Skeletal muscle tissue (tissue), 4 donors: Measurements from ENCODE around the gene FOXP1. TPM values are rescaled to one million over a fixed set of nuclear protein-coding genes. Genes with fewer than 3 reads are reported as not detected.

Experiments used
- H3K27ac ChIP-seq: one replicate; pipeline ENCODE4 v1.7.0; 2013; ENCODE audit warnings: mild to moderate bottlenecking, low read depth, low read length, inconsistent platforms
- H3K27me3 ChIP-seq, 3 donors: one replicate each; pipeline ENCODE4 v1.7.0; 2013; ENCODE audit warnings: low read length in 3 of 3; ENCODE audit not compliant: control insufficient read depth in 3 of 3, insufficient read depth in 3 of 3
- H3K36me3 ChIP-seq, 3 donors: one replicate each; pipeline ENCODE4 v1.7.0; 2013; ENCODE audit warnings: low read length in 3 of 3; ENCODE audit not compliant: control insufficient read depth in 3 of 3, insufficient read depth in 3 of 3
- H3K4me1 ChIP-seq, 3 donors: one replicate each; pipeline ENCODE4 v1.7.0; 2013; ENCODE audit warnings: low read length in 3 of 3, mild to moderate bottlenecking in 3 of 3; ENCODE audit not compliant: control insufficient read depth in 3 of 3, insufficient read depth in 3 of 3
- H3K4me3 ChIP-seq, 3 donors: one replicate each; pipeline ENCODE4 v1.7.0; 2013; ENCODE audit warnings: low read length in 3 of 3
- H3K9ac ChIP-seq, 3 donors: one replicate each; pipeline ENCODE4 v1.7.0; 2013; ENCODE audit warnings: low read length in 3 of 3, mild to moderate bottlenecking in 3 of 3, moderate library complexity in 2 of 3, low read depth in 1 of 3
- H3K9me3 ChIP-seq, 3 donors: one replicate each; pipeline ENCODE4 v1.7.0; 2013; ENCODE audit warnings: low read length in 3 of 3; ENCODE audit not compliant: control insufficient read depth in 3 of 3
- total RNA-seq: library from RNA; depleted of rRNA; stranded (reverse); fragments of >200 nt; gene quantifications from one replicate; pipeline ENCODE4 v1.2.3, GENCODE V29; 2014
- donor health status: Osteomylitis.

The FOXP1 gene
- total RNA-seq, 1 donor from 2014 or later: 36.0 TPM

DNA sequence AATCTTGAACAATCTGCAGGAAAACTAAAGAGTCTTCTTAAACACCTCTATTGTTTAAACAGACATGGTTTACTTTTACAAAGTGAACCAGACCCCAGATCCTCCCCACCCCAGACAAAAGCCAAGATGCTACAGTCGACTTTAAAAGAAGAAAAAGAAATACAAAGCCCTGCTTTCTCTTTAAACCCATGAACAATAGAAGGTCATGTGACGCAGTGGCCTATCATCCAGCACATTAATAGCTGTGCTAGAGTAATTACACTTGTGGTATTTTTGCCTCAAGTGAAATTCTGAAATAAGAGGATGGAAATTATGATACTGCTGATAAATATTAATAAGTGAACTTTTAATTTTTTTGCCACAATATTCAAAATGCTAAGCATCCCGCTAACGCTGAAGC, 613.4 kb downstream of the FOXP1 start:
- Histone ChIP-seq H3K9ac (no peak overlapping the region), H3K27me3 (no peaks in the 10 kb centered on the region), H3K4me3 (no peak overlapping the region), H3K9me3 (no peaks in the 10 kb centered on the region), H3K27ac (no peak overlapping the region), H3K36me3 (peaks cover 22 to 40% (median 37%) of the 10 kb centered on the region in 3 donors), H3K4me1 (peaks cover 0 to 3% (median 0%) of the 10 kb centered on the region in 3 donors)

DNA sequence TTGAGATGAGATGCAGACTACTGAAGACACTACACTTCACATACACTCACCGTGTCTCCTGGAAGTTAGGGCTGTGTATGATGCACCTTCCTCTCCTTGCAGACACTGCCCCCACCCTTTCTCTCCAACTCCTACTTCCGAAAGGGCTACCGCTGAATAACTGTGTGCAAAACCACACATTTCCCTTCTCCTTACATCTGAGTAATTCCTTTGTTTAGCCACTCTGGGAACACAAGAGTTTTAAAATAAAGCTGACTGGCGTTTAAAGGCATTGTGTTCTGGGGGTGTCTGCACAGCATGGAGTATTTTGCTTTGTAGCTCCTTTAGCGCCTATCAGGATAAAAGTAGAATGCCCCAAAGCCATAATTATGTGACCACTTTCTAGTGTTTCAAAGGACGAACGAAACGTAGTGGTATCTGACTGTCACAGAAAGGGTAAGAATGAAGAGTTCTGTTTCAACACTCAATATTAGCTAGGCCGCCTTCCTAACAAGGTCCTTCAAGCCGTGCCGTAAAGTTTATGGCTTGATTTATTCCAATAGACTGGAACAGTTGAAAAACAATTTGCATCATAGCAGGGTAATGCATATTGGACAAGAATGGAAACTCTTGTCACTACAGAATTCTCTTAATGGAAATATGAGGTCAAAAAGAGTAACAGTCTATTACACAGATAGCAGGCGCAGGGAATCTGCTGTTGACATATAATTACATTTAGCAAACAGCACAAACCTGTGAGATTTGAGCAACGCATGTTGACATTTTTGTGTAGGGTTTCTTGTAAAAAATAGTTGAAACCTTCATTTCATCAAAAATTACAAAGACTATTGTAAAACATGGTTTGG, 619.9 kb downstream of the FOXP1 start:
- no peak overlapping the region for H3K27ac ChIP-seq
- H3K36me3 ChIP-seq: peaks cover 31 to 49% (median 42%) of the 10 kb centered on the region in 3 donors
- no peaks in the 10 kb centered on the region for H3K9me3 ChIP-seq
- no peaks in the 10 kb centered on the region for H3K27me3 ChIP-seq
- peaks cover 0 to 3% (median 0%) of the 10 kb centered on the region in 3 donors for H3K4me1 ChIP-seq
- H3K4me3 ChIP-seq: no peak overlapping the region
- H3K9ac ChIP-seq: no peak overlapping the region

DNA sequence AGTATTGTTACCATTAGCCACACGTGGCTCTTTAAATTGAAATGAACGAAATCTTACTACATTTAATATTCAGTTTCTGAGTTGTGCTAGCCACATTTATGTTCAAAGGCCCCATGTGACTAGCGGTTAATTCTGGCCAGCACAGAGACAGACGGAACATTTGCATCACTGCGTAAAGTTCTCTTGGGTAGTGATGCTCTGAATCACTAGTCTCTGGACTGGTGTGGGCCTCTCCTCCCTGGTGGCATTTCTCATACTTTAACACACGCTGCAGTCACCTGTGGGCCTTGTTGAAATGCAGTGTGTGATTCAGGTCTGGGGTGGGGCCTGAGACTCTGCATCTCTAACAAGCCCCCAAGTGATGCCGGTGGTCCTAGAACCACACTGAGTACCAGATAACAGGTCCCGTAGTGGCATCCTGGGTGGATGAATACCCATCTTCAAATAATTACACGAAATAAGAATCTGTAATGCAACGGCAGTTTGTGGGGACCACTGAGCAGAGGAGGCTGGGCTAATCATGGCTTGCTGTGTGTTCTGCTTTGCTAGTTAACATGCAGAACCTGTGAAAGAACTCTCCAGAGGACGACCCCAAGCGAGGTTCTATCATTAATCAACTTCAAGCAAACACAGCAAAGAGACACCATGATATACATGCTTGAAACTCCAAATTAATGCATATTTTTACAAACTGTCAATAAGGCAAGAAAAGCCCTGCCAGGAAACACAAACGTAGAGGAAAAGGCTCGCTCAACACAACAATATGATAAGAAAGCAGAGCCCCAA, 623.8 kb downstream of the FOXP1 start:
- H3K9ac ChIP-seq: no peak overlapping the region
- H3K27me3 ChIP-seq: no peaks in the 10 kb centered on the region
- H3K36me3 ChIP-seq: peaks cover 15 to 35% (median 32%) of the 10 kb centered on the region in 3 donors
- no peaks in the 10 kb centered on the region for H3K9me3 ChIP-seq
- no peak overlapping the region for H3K4me3 ChIP-seq
- H3K4me1 ChIP-seq: no peaks in the 10 kb centered on the region
- no peak overlapping the region for H3K27ac ChIP-seq

GRCh38 chr3:70952033-70952747, 631.3 kb downstream of the FOXP1 start:
- Histone ChIP-seq H3K4me3 (no peak overlapping the region), H3K27ac (no peak overlapping the region), H3K36me3 (no peaks in the 10 kb centered on the region), H3K27me3 (no peaks in the 10 kb centered on the region), H3K4me1 (no peaks in the 10 kb centered on the region), H3K9me3 (no peaks in the 10 kb centered on the region), H3K9ac (no peak overlapping the region)

- no peaks in the 10 kb centered on the region for H3K27me3 ChIP-seq
- H3K9me3 ChIP-seq: no peaks in the 10 kb centered on the region
- H3K27ac ChIP-seq: no peak overlapping the region
- H3K9ac ChIP-seq: no peak overlapping the region
- H3K4me1 ChIP-seq: no peaks in the 10 kb centered on the region
- no peak overlapping the region for H3K4me3 ChIP-seq
- no peaks in the 10 kb centered on the region for H3K36me3 ChIP-seq
These were observed 632.2 kb downstream of the FOXP1 start for GRCh38 chr3:70951316-70951715.

- Histone ChIP-seq H3K9me3 (no peaks in the 10 kb centered on the region), H3K36me3 (no peaks in the 10 kb centered on the region), H3K9ac (no peak overlapping the region), H3K4me3 (no peak overlapping the region), H3K27ac (no peak overlapping the region), H3K27me3 (no peaks in the 10 kb centered on the region), H3K4me1 (no peaks in the 10 kb centered on the region)
These were observed 635.9 kb downstream of the FOXP1 start for GRCh38 chr3:70947579-70947978.

DNA sequence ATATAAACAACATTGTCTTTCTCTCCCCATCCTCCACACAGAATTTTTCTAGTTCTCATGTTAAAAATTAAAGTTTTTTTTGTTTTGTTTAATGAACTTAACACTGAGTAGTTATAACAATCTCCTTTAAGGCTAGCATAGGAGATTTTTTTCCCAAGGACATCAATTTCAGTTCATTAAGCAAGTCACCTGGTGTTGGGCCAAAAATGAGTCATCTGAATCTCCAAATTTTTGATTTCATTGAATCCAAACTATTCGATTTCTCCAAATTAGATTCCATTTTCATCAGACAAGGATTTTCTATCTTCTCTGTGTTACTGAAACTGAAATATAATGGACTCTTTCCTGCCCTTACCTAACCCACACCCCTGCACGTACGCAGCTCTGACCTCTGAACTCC, 639.6 kb downstream of the FOXP1 start:
- Histone ChIP-seq H3K9me3 (no peaks in the 10 kb centered on the region), H3K27me3 (no peaks in the 10 kb centered on the region), H3K4me1 (no peaks in the 10 kb centered on the region), H3K9ac (no peak overlapping the region), H3K4me3 (no peak overlapping the region), H3K36me3 (no peaks in the 10 kb centered on the region), H3K27ac (no peak overlapping the region)

DNA sequence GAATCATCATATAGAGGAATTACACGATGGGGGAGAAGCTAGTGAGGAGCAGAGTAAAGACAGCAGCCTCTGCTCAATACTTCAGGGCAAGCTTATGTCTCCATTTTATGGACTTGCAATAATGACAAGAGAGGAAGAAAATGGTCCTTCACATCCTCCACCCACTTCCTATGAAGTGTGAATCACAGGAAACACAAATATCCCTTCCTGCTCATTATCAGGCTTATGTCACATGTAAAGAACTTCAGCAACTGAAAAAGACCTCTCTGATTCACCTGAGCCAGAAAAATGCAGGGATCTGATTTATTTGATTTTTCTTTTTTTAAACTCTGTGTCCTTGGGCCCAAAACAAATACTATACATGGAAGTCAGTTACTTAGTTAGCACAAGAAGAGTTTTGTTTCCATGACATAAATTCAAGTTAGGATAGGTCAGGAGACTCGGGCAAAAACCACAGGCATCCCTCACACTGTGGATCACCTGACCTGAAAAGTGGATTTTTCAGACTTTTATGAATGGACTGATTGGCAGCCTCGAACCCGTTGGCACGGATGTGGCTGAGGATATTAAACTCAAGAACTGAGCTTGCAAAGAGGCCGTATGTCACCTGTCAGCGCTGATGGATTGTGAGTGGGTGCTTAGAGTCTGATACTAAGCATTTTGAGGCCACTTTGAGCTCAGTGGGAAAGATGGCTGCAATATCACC, 650.3 kb downstream of the FOXP1 start:
- Histone ChIP-seq H3K36me3 (no peaks in the 10 kb centered on the region), H3K27me3 (no peaks in the 10 kb centered on the region), H3K4me1 (no peaks in the 10 kb centered on the region), H3K27ac (no peak overlapping the region), H3K4me3 (no peak overlapping the region), H3K9ac (no peak overlapping the region), H3K9me3 (no peaks in the 10 kb centered on the region)

- no peaks in the 10 kb centered on the region for H3K36me3 ChIP-seq
- H3K4me1 ChIP-seq: no peaks in the 10 kb centered on the region
- H3K27me3 ChIP-seq: no peaks in the 10 kb centered on the region
- no peak overlapping the region for H3K27ac ChIP-seq
- no peaks in the 10 kb centered on the region for H3K9me3 ChIP-seq
- H3K9ac ChIP-seq: no peak overlapping the region
- no peak overlapping the region for H3K4me3 ChIP-seq
These were observed 653.5 kb downstream of the FOXP1 start for GRCh38 chr3:70930066-70930465.
